COLO668 (cell line): ENCODE results near the gene APMAP.
"Not testable (repeated sequence)": the region's sequence is repeated elsewhere in the genome, so short reads cannot be mapped to it uniquely, and the experiment has no call there.

ENCODE experiments used
- DNase-seq: peaks from one replicate; lab custom pipeline; 2025; ENCODE audit not compliant: unreplicated experiment; lab: John Stamatoyannopoulos, UW

Gene APMAP

GRCh38 chr20:24954151-24954550 lies 38.4 kb downstream of the APMAP start:
- DNase-seq: no peak

GRCh38 chr20:24953621-24954133 lies 38.9 kb downstream of the APMAP start:
- no peak for DNase-seq

GRCh38 chr20:24953209-24953575 lies 39.4 kb downstream of the APMAP start:
- DNase-seq: no peak

DNA sequence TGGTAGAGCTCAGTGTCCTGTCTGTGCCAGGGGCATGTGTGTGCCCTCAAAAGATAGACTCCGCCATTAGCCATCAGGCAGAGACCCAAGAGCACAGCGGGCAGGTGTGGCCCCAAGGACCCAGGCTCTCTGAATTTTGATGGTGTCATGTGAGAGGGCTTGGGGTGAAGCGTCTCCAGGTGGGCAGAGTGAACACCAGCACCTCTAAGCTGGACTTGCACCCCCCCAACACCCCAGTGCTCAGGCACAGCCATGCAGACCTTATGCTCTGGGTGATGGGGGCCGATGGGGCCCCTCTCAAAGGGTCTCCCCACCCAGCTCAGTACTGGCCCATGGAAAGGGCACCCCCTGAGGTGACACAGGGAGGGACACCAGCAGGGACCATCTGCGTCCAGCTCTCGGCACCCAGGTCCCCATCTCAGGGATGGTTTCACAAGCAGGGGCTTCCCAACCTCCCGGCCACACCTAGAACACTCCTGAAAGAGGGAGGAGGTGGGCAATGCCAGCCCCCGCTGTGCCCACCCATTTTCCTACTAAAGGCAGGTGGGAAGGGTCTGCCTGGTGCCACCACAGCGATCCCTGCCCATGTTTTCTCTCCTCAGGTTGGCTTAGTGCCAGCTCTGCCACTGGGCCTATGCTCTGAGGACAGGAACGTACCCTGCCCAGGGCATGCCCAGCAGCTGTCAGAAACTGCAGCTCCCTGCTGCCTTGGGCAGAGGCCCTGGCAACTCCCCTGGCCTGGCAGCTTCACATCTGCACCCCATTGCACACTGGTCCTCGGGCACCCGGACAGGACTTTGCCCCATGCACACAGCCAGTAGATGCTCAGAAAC lies 40.0 kb downstream of the APMAP start:
- DNase-seq: no peak

DNA sequence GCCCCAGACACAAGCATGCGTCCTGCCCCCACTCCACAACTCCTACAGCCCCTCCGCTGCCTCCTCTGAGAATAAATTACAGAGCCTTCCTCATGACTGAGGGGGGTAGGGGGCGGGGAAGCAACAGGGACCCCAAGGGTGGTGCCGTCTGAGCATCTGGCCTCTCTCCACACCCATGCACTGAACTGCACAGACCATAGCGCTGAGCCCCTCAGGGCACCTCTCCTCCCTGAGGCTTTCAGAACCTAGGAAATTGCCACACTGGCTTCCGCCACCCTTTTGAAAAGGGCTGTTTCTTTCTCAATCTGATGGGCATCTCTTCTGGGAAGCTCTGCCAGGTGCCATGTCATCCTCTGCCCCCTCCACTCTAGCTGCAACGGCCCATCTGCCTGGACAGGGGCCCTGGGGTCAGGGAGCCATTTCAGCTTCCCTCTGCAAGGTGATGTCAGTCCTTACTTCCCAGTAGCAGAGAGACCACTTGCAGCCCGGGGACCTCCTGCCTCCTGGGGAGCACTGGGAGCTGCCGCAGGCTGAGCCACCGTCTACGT lies 40.9 kb downstream of the APMAP start:
- DNase-seq: no peak

- no peak for DNase-seq
Measured at GRCh38 chr20:24950836-24951525, 41.6 kb downstream of the APMAP start.

DNA sequence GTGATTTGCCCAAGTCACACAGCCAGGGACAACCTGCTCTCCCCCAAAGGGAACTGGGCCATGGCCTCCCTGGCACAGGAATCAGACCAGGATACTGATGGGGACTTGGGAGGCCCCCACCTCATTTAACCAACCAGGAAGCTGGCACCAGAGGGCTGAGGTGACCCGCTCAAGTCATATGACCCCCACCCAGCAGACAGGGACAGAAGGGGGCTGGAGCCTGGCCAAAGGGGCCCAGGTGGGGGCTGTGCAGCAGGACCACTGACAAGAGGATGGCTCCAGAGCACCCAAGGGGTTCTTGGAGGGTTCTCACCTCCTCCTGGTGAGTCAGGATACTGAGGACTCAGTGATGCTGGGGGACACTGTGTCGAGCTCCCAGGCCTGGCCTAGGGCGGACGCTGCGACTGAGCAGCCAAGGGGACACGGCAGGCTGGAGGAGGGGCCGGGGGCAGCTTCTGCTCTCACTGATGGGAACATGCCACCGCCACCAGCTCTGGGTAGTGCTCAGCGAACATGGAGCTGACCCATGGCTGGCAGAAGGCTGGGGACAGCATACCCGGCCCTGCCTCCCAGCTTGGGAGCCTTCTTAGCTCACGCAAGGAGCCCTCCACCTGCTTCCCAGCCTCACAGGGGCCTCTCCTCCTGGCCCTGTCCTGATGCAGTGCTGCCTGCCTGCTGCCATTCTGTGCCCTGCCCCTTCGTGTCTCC lies 42.3 kb downstream of the APMAP start:
- no peak for DNase-seq

DNA sequence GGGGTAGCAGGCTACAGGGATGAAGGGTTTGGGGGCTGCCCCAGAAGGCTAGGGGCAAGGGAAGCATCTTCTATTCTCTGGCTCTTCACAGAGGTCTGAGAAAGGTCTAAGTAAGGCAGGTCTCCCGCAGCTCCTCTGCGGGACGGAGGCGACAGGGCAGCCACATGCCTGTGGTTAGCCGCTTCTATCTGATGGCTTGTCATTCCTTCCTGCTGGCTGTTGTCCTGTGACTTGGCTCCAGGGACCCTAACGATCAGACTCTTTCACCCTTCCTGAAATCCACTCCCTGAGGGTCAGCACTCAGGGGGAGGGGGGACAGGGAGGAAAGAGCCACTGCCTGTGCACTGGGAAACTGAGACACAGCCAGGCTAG lies 42.8 kb downstream of the APMAP start:
- DNase-seq: no peak

GRCh38 chr20:24948939-24949679 lies 43.4 kb downstream of the APMAP start, which contains the start of gene CST7:
TSS of gene CST7 (plus strand) at chr20:24949269. CDS start at chr20:24949506, 237 bp downstream.
- DNase-seq: no peak

DNA sequence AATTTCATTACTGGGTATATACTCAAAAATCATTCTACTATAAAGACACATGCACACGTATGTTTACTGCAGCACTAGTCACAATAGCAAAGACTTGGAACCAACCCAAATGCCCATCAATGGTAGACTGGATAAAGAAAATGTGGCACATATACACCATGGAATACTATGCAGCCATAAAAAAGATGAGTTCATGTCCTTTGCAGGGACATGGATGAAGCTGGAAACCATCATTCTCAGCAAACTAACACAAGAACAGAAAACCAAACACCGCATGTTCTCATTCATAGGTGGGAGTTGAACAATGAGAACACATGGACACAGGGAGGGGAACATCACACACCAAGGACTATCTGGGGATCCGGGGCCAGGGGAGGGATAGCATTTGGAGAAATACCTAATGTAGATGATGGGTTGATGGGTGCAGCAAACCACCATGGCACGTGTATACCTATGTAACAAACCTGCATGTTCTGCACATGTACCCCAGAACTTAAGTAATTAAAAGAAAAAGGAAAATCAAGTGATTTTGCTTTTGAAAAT lies 44.1 kb downstream of the APMAP start:
- DNase-seq: not testable (repeated sequence)

- not testable (repeated sequence) for DNase-seq
Measured at GRCh38 chr20:24946376-24946775, 46.2 kb downstream of the APMAP start.

DNA sequence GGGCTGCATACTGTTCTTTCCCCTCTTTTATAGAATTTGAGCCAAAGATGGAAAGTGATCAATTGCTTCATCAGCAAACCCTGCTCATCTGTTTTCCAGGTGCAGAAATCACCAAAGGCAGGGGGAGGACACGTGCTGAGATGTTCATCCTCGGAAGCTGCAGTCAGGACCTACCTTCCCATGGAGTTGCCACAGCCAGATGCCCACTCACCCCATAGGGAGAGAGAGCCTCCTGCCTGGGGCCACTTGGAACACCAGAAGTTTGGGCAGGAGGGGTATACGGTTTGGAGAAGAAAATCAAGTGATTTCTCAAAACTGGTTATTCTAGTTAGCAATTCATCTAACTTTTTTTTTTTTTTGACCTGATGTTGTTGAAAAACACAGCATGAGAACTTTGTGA lies 48.8 kb downstream of the APMAP start:
- no peak for DNase-seq

GRCh38 chr20:24943196-24943595 lies 49.4 kb downstream of the APMAP start:
- no peak for DNase-seq

DNA sequence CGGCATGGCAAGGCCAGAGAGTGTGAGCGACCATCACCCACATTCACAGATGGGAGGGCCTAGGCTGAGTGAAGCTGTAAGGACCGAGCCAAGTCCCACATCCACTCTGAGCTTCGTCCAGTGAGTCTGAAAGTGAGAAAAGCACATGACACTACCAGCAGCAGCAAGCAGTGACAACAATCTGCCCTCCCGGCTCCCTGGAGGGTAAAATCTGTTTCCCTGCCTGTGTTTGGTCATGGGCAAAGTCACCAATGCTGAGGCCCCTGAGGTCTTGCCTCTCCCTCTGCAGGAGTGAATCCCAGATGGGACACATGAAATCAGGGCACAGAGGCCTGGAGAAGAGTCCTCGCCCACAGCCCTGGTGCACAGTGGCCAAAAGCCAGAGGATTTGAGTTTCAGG lies 49.9 kb downstream of the APMAP start:
- DNase-seq: no peak

DNA sequence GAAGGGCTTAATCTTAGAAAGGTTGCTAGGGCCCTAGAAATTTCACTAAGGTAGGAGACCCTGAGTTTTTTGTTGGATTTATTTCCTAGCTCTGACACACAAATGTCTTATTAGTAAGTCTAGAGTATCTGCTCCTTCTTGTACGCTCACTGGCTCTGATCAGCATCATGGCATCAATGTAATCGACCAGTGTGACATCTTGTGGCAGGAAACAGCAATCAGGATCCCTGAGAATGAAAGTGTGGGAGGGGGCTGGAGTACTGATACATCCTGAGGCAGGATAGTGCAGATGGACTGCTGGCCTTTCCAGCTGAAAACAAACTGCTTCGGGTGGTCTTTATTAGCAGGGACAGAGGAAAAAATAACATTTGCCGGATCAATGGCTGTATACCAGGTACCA lies 53.5 kb downstream of the APMAP start:
- no peak for DNase-seq

GRCh38 chr20:24938498-24938897 lies 54.1 kb downstream of the APMAP start:
- no peak for DNase-seq

DNA sequence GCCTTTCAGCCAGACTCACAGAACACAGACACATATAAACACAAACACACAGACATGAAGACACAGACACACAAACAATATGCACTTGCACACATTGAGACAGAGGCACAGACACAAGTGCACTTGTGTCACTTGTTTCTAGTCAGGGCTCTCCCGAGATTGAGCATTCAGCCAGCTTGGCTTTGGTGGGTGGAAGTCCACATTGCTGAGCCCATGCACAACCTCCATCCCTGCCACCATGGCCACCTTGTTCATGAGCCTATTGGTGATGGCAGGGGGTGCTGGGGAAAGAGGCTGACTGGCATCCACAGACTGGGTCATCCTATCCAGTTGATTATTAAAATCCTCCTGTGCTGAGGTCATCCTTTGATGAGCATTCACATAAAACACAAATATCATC lies 55.0 kb downstream of the APMAP start:
- no peak for DNase-seq

GRCh38 chr20:24936526-24937407 lies 55.8 kb downstream of the APMAP start:
- no peak for DNase-seq

DNA sequence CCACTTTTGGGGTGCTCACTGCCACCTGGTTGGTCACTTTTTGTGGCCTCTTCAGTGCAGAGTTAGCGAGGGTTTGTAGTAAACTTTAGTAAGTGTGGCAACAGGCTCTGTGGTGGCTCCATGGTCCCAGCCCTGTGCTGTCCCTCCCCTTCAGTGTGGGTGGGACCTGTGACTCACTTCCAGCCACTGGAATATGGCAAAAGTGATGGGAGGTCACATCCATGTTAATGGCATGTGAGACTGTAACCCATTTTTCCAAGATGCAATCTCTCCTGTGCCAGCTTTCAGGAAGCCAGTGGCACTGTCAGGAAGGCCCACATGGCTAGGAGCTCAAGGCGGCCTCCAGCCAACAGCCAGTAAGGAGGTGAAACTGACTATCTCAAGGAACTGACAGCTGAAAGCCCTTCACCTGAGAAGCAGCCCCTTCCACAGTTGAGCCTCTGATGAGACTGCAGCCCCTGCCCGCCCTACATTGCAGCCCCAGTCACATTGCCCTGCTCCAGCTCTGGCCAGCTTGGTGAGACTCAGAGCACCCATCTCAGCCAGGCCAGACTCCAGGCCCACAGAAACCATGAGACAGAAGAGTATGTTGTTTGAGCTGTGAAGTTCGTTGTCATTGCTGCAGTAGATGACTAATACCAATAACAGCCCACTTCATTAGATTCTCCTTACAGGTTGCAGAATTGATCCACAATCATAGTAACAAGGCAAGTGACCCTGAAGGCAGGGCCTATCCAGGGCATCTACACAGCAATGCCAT lies 56.6 kb downstream of the APMAP start:
- no peak for DNase-seq
